B cell (primary cell): Measurements from ENCODE around the gene DCAF15. TPM values are rescaled to one million over a fixed set of nuclear protein-coding genes. Genes with fewer than 3 reads are reported as not detected.

Experiments
- ATAC-seq: fragments of 200-7000 bp; cut with Tn5 transposase; one replicate; pipeline ENCODE4 v1.10.0; 2021; ENCODE audit warnings: low read depth, mild to moderate bottlenecking, moderate number of reproducible peaks, moderate library complexity
- CTCF ChIA-PET: fragments of 350-600 bp; sonication (Branson Sonifier 250); formaldehyde crosslinking; loops from one replicate; lab custom pipeline; 2021; ENCODE audit warnings: antibody characterized with exemption, inconsistent platforms; lab: Charles Lee
- POLR2A ChIA-PET: fragments of 350-600 bp; sonication (Branson Sonifier 250); formaldehyde crosslinking; loops from one replicate; lab custom pipeline; 2021; ENCODE audit warnings: antibody characterized with exemption; lab: Charles Lee
- DNase-seq: peaks from one replicate; pipeline ENCODE4 v3.0.0; 2013
- H2AFZ ChIP-seq: 2 replicates; pipeline ENCODE4 v1.6.1; 2012; ENCODE audit warnings: mild to moderate bottlenecking, low read depth, low read length; ENCODE audit not compliant: insufficient read depth, poor library complexity, severe bottlenecking
- H3K27ac ChIP-seq, 2 donors: 1 replicate in 1 of 2; 2 replicates in 1 of 2; pipeline ENCODE4 v1.5.1; 2012 to 2013; ENCODE audit warnings: low read length in 2 of 2, mild to moderate bottlenecking in 2 of 2, moderate library complexity in 1 of 2
- H3K27me3 ChIP-seq, 4 experiments: fragments of 200-600 bp in 1 of 4; sonication (generic) in 1 of 4; replicated peaks in 1 of 4; 1 replicate in 2 of 4; 2 replicates in 2 of 4; pipeline versions ENCODE4 v1.6.1 to v1.7.0; 2013 to 2016; ENCODE audit warnings: low read length in 3 of 4, mild to moderate bottlenecking in 2 of 4, mixed read lengths in 1 of 4, moderate library complexity in 1 of 4; ENCODE audit not compliant: insufficient read depth in 4 of 4, control insufficient read depth in 3 of 4; ENCODE audit errors: control extremely low read depth in 1 of 4
- H3K36me3 ChIP-seq, 2 experiments: replicated peaks in 1 of 2; 1 replicate in 1 of 2; 2 replicates in 1 of 2; pipeline versions ENCODE4 v1.6.1 to v1.7.1; 2013; ENCODE audit warnings: low read length in 1 of 2; ENCODE audit not compliant: insufficient read depth in 2 of 2, control insufficient read depth in 1 of 2; ENCODE audit errors: control extremely low read depth in 1 of 2, extremely low read depth in 1 of 2
- H3K4me1 ChIP-seq, 2 donors: fragments of 200-600 bp in 1 of 2; sonication (generic) in 1 of 2; 1 replicate in 1 of 2; 2 replicates in 1 of 2; pipeline versions ENCODE4 v1.5.1 to v1.6.1; 2013 to 2017; ENCODE audit warnings: low read length in 2 of 2; ENCODE audit not compliant: control insufficient read depth in 2 of 2, insufficient read depth in 2 of 2
- H3K4me2 ChIP-seq: replicated peaks from 2 replicates; pipeline ENCODE3; 2012; ENCODE audit warnings: mild to moderate bottlenecking, low read depth, low read length; ENCODE audit not compliant: poor library complexity, severe bottlenecking
- H3K4me3 ChIP-seq, 5 experiments: fragments of 200-600 bp in 1 of 5; sonication (generic) in 1 of 5; 1 replicate in 3 of 5; 2 replicates in 2 of 5; pipeline versions ENCODE4 v1.5.1 to v1.7.0; 2011 to 2016; ENCODE audit warnings: low read length in 4 of 5, mild to moderate bottlenecking in 4 of 5, low read depth in 2 of 5, control low read depth in 1 of 5, moderate library complexity in 1 of 5; ENCODE audit not compliant: insufficient read depth in 1 of 5; ENCODE audit errors: control extremely low read depth in 1 of 5, extremely low read depth in 1 of 5
- H3K79me2 ChIP-seq: fragments of 200-600 bp; sonication (generic); one replicate; pipeline ENCODE4 v1.6.0; 2016; ENCODE audit warnings: low read length; ENCODE audit not compliant: control insufficient read depth, insufficient read depth
- H3K9ac ChIP-seq: fragments of 200-600 bp; sonication (generic); 2 replicates; pipeline ENCODE4 v1.6.1; 2017; ENCODE audit warnings: mild to moderate bottlenecking, low read length, moderate library complexity
- H3K9me3 ChIP-seq, 3 donors: one replicate each; pipeline versions ENCODE4 v1.6.1 to v1.7.1; 2013; ENCODE audit warnings: low read length in 2 of 3; ENCODE audit not compliant: control insufficient read depth in 2 of 3, insufficient read depth in 1 of 3; ENCODE audit errors: control extremely low read depth in 1 of 3
- H4K20me1 ChIP-seq: 2 replicates; pipeline ENCODE4 v1.6.0; 2012; ENCODE audit warnings: mild to moderate bottlenecking, low read length; ENCODE audit not compliant: insufficient read depth, control insufficient read depth, poor library complexity, severe bottlenecking
- H3K27ac Mint-ChIP-seq: one replicate; pipeline ENCODE4 v1.8.0; 2021; ENCODE audit warnings: mixed read lengths
- H3K27me3 Mint-ChIP-seq: one replicate; pipeline ENCODE4 v1.8.0; 2021; ENCODE audit warnings: mixed read lengths
- H3K4me1 Mint-ChIP-seq: one replicate; pipeline ENCODE4 v1.8.0; 2021; ENCODE audit warnings: mixed read lengths
- H3K4me3 Mint-ChIP-seq: one replicate; pipeline ENCODE4 v1.8.0; 2021; ENCODE audit warnings: mixed read lengths
- H3K9me3 Mint-ChIP-seq: one replicate; pipeline ENCODE4 v1.8.0; 2022; ENCODE audit warnings: mixed read lengths; ENCODE audit not compliant: insufficient read depth
- CTCF ChIP-seq: fragments of 200-600 bp; IDR thresholded peaks from one replicate; pipeline ENCODE4 v1.8.0; 2022; ENCODE audit warnings: antibody characterized with exemption, mild to moderate bottlenecking
- EZH2 ChIP-seq: IDR thresholded peaks from 2 replicates; pipeline ENCODE4 v1.6.1; 2012; ENCODE audit warnings: borderline replicate concordance, low read depth, mild to moderate bottlenecking, moderate library complexity, low read length; ENCODE audit not compliant: insufficient read depth, poor library complexity, severe bottlenecking
- WGBS: methylation state at CpG from one replicate; pipeline ENCODE4 v1.1.5; 2013; ENCODE audit warnings: missing lambda C conversion rate; ENCODE audit not compliant: insufficient coverage; 5-methylcytosine and 5-hydroxymethylcytosine counted together
- intact Hi-C: fragments of 100-400 bp; cut with micrococcal nuclease; formaldehyde crosslinking; loops from one replicate; pipeline ENCODE4 v1.10.0; 2022
- polyA plus RNA-seq: library from polyadenylated mRNA; depleted of rRNA; stranded (reverse); fragments of >200 nt; gene quantifications from 2 replicates; pipeline ENCODE4 v1.2.3, GENCODE V29; 2012
- total RNA-seq, 2 donors: library from RNA; stranded (reverse); fragments of 120-200 nt in 1 of 2; gene quantifications; 1 replicate in 1 of 2; 2 replicates in 1 of 2; pipeline versions ENCODE4 v1.2.3 to v1.2.4, GENCODE V29; 2013 to 2022

The DCAF15 gene
- total and polyA plus RNA-seq, 2 donors (not counting 1 experiment from before 2014, with no cell fraction given): 116 to 157 TPM

- no peaks in the 10 kb centered on the region for H3K9me3 ChIP-seq
- H3K27me3 Mint-ChIP-seq: no peaks in the 10 kb centered on the region
- no peak overlapping the region for H3K4me3 ChIP-seq
- peaks cover 0 to 29% of the 10 kb centered on the region in 2 experiments for H3K36me3 ChIP-seq
- DNase-seq (no peak), ATAC-seq (no peak)
- ChIA-PET CTCF (interaction anchor here (0.7 to 5.4 kb wide), 2 partner anchors 42 to 71 kb away, joined by 3 to 29 read pairs; partner anchors contain the start of gene IL27RA), POLR2A (interaction anchor here (0.6 to 1.1 kb wide), 3 partner anchors 13 to 467 kb away, joined by 3 to 8 read pairs (median 3); no protein-coding TSS in a partner anchor)
- no peak overlapping the region for H3K4me3 Mint-ChIP-seq
- H3K9ac ChIP-seq: no peak overlapping the region
- 98% methylated on average over 5 of the region's 7 CpGs for WGBS
- intact Hi-C loops: no loop called here
- H3K27me3 ChIP-seq: no peaks in the 10 kb centered on the region
- TF ChIP-seq EZH2 (no peak), CTCF (no peak)
- no peak overlapping the region for H3K27ac ChIP-seq
- no peaks in the 10 kb centered on the region for H3K9me3 Mint-ChIP-seq
- H3K27ac Mint-ChIP-seq: peak overlapping the region; percentile 32
- peaks cover 65% of the 10 kb centered on the region for H3K79me2 ChIP-seq
- no peak overlapping the region for H2AFZ ChIP-seq
- peaks cover 36 to 40% of the 10 kb centered on the region in 2 donors for H3K4me1 ChIP-seq
- peaks cover 11% of the 10 kb centered on the region for H4K20me1 ChIP-seq
- H3K4me2 ChIP-seq: no peak overlapping the region
- H3K4me1 Mint-ChIP-seq: peaks cover 44% of the 10 kb centered on the region
Observed at GRCh38 chr19:13989487-13989886, 37.2 kb downstream of the DCAF15 start.

GRCh38 chr19:13990085-13990484 is 37.8 kb downstream of the DCAF15 start:
- Mint-ChIP-seq H3K9me3 (no peaks in the 10 kb centered on the region), H3K4me1 (peaks cover 40% of the 10 kb centered on the region), H3K4me3 (no peak overlapping the region), H3K27me3 (no peaks in the 10 kb centered on the region), H3K27ac (peak overlapping the region; percentile 32)
- H3K4me3 ChIP-seq: no peak overlapping the region
- WGBS: 97% methylated on average over 8 of the region's 8 CpGs
- no peak overlapping the region for H2AFZ ChIP-seq
- intact Hi-C loops: no loop called here
- no peak overlapping the region for H3K9ac ChIP-seq
- H3K27me3 ChIP-seq: no peaks in the 10 kb centered on the region
- POLR2A ChIA-PET: interaction anchor here (1.1 kb wide), 1 partner anchor 15 kb away, joined by 3 read pairs; no protein-coding TSS in a partner anchor
- TF ChIP-seq EZH2 (no peak), CTCF (no peak)
- ATAC-seq (no peak), DNase-seq (no peak)
- H4K20me1 ChIP-seq: peaks cover 11% of the 10 kb centered on the region
- H3K9me3 ChIP-seq: no peaks in the 10 kb centered on the region
- H3K79me2 ChIP-seq: peaks cover 69% of the 10 kb centered on the region
- peaks cover 0 to 32% of the 10 kb centered on the region in 2 experiments for H3K36me3 ChIP-seq
- peaks cover 31 to 34% of the 10 kb centered on the region in 2 donors for H3K4me1 ChIP-seq
- no peak overlapping the region for H3K27ac ChIP-seq
- H3K4me2 ChIP-seq: no peak overlapping the region
- CTCF ChIA-PET: no interaction called here
